HTR-8/SVneo (cell line): ENCODE measurements around the gene TMEM184A.
A peak's percentile ranks its signal among the peaks of the same experiment; 100 is the strongest.
"Not testable (repeated sequence)": the region's sequence is repeated elsewhere in the genome, so short reads cannot be mapped to it uniquely, and the experiment has no call there.

Source experiments
- DNase-seq: peaks from one replicate; pipeline ENCODE4 v3.0.0; 2011; ENCODE audit warnings: low spot score, mixed read lengths; ENCODE audit not compliant: insufficient read length
- FAIRE-seq: peaks from 2 replicates; lab custom pipeline; 2011; peaks lifted over from hg19 to GRCh38; lab: Jason Lieb, UNC

TMEM184A gene

DNA sequence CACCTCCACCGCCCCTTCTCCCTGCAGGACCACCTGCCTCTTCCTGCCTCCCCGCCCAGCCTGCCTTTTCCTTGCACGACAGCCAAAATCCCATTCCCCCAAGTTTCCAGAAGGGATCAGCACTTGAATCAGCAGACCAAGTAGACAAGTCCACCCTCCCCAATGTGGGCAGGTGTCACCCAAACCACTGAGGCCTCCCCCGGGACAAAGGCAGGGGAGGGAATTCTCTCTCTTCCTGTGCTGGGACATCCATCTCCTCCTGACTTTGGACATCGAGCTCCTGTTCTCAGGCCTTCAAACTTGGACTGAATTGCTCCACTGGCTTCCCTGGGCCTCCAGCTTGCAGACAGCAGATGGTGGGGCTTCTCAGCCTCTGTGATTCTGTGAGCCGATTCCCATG is 35.4 kb upstream of the TMEM184A start:
- FAIRE-seq, result peak; percentile 9

DNA sequence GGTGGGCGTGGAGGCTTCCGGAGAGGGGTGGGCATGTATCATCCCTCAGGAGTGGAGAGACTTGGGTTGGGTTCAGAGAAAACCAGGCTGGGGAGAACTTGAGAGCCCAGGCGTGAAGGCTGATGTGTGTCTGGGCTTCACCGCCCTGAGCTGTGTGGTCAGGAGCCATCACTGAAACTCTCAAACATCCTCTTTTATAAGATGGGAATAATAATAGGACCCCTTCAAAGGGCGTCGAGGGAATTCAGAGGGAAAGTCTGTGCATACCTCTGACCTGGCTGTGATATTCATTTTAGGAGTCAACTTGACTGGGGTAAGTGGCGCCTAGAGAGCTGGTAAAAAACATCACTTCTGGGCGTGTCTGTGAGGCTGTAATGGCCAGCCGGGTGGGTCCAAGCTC is 34.9 kb upstream of the TMEM184A start:
- FAIRE-seq (no peak), DNase-seq (no peak)

More for the DNA sequence above, 35.4 kb upstream of the TMEM184A start:
- DNase-seq, result no peak

DNA sequence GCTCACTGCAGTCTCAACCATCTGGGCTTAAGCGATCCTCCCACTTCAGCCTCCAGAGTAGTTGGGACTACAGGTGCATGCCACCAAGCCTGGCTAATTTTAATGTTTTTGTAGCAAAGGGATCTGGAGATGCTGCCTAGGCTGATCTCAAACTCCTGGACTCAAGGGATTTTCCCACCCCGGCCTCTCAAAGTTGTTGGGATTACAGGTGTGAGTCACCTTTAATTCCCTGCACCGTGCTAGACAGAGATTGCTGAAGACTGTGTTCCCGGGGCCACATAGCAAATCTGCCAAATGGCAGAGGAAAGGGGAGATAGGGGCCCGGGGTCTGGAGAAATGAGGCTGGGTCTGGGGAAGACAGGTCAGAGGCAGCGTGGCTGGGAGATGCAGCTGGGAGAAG is 34.5 kb upstream of the TMEM184A start:
- FAIRE-seq (no peak), DNase-seq (no peak)

DNA sequence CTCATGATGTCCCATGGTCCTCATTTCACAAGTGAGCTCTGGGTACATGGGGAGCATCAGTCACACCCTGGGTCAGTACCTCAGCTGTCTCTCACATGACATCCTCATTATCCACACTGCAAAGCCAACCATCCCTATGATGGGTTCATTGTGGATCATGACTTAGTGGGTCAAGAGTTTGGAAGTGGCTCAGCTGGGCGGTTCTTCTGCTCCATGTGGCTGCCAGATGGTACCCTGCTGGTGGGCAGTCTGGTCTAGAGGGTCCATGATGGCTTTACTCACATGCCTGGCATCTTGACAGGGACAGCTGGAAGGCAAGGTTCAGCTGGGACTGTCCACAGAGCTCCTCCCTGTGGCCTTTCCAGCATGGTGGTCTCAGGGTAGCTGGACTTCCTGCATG is 33.0 kb upstream of the TMEM184A start:
- FAIRE-seq, result peak; percentile 33
- no peak for DNase-seq

DNA sequence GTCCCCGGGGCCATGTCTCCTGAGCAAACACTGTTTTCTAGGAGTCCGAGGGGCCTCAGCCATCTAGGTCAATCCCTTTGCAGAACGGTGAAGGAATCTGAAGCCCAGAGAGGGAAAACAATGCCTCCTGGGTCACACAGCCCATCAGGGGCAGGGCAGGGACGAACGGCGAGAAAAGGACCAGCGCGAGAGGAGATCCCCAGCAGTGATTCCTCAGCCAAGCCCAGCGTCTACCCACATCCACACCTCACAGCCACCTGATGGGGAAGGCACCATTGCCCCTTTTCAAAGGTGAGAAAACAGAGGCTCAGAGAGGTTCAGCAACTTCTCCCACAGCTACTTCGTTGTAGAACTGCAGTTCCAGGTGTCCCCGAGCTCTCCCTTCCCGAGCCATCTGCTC is 31.7 kb upstream of the TMEM184A start:
- FAIRE-seq (no peak), DNase-seq (no peak)

DNA sequence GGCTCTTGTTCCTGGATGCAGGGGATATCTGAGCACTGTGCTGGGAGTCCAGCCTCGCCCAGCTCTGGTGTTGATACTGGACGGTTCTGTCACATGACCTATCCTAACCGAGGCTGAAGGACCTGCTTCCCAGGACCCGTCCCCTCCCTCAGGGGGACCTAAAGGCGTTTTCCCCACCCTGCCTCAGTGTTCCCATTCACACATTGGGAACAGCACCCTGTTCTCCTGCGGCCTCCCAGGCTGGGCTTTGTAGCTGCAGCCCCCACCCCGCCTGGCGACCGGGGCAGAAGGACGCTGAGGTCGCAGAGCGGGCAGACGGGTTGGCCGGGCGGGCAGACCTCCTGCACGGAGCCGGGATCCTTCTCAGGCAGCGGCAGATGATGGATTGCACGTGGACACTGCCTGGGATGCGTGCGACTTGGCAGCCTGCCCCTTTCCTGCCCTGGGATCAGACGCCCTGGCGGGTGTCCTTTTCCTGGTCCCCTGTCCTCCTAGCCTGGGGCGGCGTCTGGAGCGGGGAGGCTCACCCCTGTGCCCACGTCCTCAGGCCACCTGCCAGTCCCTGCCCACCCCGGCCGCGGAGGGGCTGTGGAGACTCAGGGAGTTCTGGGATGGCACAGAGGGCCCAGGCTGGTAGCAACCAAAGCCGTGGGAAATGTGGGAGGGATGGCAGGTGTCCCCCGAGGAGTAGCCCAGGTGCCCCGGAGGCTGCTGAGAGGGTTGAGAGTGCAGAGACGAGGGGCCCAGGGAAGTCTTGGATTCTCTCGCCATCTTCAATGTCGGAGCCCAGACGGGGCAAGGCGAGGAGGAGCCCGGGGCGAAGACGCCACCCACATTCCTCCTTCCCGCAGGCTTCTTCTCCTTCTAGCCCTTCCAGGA is 31.1 kb upstream of the TMEM184A start:
- FAIRE-seq, result peak; percentile 9

DNA sequence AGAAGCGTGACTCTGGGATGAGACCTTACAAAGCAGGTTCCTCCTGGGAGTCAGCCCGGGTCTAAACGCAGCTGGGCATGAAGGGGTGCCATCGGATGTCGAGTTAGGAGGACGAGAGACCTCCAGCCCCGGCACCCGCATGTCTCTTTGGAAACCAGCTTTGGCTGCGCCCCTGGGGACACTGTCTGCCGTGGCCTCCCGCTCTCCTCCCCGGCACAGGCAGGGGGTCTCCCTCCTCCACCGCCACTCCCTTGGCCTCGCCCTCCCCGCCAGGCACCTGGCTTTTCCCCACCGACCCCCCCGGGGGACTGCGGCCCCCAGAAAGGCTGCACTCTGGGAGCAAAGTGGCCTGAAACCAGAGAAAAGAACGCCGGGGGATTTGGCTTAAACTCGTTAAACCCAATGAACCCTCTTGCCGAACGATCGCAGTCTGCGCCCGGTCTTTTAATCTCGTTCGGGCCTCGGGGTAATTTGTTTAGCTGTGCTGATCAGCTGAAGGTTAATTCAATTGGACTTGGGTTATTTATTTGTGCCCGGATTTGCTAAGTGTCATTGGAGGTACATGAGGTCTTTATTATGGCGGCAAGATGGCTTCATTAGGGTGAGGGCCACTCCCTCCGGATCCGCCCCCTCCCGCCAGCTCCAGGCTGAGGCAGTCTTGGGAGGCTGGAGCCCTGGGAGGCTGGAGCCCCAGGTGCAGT is 30.3 kb upstream of the TMEM184A start:
- no peak for DNase-seq
- no peak for FAIRE-seq

More for the DNA sequence above, 31.1 kb upstream of the TMEM184A start:
- no peak for DNase-seq

DNA sequence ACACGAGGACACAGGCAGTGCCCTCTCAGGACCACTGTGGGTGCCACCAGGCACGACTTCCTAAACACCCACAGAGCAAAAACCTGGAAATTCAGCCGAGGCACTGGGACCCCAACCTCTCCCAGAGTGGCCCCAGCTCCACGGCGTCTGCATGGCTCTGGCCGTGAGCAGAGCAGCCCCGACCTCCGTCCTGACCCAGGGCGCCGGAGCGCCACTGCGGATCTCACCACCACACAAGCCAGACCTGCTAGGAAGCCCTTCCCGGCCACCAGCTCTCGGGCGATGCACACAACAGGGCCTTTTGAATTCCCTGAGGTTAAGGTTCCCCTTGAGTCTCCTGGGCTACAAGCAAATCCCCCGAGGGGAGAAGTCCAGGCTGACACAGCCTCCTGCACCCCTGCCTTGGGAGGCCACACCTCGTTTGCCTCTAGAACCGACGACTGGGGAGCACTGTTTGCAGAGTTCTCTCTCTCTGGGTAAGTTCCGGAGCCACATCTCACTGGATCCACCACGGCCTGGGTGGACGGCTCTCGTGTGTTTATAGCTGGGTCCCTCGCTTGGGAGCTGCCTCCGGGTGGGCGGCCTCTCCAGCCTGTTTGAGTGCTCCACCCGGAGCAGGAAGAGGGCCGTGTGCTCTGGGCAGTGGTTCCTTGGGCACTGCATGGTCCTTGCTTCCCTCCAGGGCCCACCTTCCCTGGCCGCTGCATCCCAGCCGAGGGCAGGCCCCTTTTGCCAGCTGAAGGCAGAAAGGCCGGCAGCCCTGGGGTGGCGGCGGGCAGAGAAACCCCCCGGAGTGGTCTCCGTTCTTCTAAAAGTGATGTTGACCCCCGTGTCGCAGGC is 29.4 kb upstream of the TMEM184A start:
- no peak for FAIRE-seq
- no peak for DNase-seq

DNA sequence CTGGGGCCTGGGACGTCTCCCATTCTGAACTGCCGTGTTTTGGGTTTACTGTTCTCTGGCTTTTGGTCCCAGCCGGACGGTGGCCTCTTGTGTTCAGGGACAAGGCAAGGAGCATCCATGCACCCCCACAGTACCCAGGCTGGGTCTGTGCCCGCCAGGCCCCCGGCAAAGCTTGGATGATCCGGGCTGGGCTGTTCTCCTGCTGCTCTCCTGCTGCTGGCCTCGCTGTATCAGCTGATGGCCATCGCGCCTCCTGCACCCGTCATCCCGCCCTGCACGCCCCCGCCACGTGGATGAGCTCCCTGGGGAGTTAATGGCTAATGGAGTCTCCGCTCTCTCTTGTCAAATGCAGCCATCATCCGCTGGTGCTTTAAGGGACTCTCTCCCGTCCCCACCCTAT is 28.7 kb upstream of the TMEM184A start:
- no peak for FAIRE-seq
- no peak for DNase-seq

DNA sequence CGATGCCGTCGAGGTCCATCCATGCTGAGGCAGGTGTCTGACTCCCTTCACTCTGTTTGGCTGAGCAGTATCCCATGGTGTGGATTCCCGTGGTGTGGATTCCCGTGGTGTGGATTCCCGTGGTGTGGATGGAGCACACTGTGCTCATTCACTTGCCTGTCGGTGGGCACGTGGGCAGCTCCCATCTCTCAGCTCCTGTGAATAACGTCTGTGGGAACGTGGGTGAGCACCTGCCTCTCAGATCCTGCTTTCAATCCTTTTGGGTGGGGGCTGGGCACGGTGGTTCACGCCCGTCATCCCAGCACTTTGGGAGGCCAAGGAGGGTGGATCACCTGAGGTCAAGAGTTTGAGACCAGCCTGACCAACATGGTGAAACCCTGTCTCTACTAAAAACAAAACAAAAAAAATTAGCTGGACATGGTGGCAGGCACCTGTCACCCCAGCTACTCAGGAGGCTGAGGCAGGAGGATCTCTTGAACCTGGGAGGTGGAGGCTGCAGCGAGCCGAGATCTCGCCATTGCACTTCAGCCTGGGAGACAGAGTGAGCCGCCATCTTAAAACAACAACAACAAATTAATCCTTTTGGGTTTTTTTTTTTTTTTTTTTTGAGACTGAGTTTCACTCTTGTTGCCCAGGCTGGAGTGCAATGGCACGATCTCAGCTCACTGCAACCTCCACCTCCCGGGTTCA is 27.4 kb upstream of the TMEM184A start:
- FAIRE-seq, result peak; percentile 67

DNA sequence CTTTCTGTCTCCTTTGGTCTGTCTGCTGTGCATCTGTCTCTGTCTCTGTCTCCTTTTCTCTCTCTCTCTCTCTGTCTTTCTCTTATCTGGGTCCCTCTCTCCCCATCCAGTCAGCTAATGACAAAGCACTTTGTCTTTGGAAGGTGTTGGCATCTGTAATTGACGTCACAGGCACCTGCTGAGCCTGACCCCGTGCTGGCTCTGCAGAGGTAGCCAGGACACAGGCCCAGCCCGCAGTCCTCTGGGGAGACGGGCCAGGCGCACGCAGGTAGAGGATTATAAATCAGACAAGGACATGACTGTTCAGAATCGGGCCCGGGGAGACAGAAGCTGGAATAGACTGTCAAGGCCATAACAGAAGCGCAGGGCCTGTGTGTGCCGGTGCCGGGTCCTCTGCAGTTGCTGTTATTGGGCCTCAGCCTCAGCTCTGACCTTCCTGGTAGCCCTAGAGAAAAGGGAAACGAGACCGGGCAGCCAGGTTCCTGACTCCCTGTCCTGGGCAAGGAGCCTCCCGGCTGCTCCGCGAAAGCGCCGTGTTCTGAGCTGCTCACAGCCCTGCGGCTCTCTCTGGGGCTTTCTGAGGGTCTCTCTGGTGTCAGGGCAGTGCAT is 24.5 kb upstream of the TMEM184A start:
- FAIRE-seq (no peak), DNase-seq (no peak)

More for the DNA sequence above, 27.4 kb upstream of the TMEM184A start:
- DNase-seq, result not testable (repeated sequence)

DNA sequence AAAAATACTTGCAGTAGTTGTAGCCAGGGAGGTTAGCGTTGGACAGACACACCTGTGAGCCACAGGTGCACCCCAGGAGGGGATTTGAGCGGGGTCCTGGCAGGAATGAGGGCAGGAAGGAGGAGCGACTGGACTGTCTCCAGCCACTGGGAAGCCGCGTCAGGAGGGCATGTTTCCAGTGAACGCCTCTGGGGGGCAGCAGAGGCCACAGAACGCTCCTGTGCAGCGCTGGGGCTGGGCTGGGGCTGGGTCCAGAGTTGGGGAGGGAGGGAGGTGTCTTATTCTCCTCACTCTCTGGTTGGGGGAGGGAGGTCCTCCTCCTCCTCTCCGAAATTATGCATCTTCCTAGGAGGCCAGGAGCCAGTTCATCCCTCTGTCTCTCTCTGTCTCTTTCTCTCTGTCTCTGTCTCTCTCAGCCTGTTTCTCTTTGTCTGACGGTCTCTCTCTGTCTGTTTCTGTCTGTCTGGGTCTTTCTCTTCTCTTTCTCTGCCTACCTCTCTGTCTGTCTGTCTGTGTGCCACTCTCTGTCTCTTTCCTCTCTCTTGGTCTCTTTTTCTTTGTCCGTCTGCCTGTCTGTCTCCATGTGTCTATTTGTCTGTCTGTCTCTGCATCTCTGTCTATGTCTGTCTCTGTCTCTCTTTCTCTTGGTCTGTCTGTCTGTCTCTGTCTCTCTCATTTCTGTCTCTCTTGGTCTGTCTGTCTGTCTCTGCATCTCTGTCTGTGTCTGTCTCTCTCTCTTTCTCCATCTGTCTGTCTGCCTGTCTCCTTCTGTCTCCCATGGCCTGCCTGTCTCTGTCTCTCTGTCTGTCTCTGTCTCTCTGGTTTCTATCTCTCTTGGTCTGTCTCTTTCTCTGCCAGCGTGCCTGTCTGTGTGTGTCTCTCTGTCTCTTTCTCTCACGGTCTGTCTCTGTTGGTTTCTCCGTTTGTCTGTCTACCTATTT is 23.7 kb upstream of the TMEM184A start:
- DNase-seq, result peak; percentile 88
- FAIRE-seq, result peak; percentile 89

DNA sequence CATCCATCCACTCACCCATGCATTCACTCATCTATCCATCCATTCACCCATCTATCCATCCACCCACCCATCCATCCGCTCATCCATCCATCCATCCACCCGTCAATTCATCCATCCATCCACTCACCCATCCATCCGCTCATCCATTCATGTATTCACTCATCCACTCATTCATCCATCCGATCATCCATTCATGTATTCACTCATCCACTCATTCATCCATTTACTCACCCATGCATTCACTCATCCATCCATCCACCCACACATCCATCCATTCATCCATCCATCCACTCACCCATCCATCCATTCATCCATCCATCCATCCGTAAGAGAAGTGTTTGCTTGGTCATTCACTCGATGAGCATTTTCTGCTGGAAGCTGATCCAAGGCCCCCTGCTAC is 22.5 kb upstream of the TMEM184A start:
- FAIRE-seq, result no peak

DNA sequence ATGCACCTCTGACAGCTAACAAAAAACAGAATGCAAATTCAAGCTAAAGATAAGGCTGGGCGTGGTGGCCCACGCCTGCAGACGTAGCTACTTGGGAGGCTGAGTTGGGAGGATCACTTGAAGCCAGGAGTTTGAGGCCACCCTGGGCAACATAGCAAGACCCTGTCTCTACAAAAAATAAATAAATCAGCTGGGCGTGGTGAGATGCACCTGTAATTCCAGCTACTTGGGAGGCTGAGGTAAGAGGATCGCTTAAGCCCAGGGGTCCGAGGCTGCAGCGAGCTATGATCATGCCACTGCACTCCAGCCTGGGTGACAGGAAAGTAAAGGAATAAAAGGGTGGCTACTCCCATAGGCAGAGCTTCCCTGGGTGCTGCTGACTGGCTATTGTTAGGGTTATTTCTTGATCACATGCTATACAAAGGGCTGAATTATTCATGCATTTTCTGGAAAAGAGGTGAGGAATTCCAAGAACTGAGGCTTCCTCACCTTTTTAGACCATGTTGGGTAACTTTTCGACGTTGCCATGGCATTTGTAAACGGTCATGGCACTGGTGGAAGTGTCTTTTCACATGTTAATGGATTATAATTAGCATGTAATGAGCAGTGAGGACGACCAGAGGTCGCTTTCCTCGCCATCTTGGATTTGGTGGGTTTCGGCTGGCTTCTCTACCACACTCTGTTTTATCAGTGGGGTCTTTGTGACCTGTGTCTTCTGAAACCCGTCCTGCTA is 20.7 kb upstream of the TMEM184A start:
- DNase-seq (no peak), FAIRE-seq (no peak)

More for the DNA sequence above, 22.5 kb upstream of the TMEM184A start:
- DNase-seq, result no peak

DNA sequence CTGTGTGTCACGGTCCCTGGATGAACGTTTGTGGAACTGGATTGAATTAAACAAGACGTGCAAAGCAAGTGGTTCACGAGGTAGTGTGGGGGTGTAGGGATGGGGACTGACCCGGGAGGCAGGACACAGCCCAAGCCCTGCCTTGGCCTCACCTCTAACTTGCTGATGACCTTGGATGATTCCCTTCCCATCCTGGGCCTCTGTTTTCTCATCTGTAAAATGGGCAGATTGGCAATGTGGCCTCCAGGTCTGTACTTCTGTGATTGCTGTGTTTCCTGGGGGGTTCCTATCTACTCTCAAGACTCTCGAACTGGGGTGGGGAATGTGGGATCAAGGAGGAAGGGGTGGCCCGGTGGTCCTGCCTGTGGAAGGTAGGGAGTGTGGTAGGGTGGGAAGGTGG is 19.8 kb upstream of the TMEM184A start:
- FAIRE-seq (no peak), DNase-seq (no peak)

DNA sequence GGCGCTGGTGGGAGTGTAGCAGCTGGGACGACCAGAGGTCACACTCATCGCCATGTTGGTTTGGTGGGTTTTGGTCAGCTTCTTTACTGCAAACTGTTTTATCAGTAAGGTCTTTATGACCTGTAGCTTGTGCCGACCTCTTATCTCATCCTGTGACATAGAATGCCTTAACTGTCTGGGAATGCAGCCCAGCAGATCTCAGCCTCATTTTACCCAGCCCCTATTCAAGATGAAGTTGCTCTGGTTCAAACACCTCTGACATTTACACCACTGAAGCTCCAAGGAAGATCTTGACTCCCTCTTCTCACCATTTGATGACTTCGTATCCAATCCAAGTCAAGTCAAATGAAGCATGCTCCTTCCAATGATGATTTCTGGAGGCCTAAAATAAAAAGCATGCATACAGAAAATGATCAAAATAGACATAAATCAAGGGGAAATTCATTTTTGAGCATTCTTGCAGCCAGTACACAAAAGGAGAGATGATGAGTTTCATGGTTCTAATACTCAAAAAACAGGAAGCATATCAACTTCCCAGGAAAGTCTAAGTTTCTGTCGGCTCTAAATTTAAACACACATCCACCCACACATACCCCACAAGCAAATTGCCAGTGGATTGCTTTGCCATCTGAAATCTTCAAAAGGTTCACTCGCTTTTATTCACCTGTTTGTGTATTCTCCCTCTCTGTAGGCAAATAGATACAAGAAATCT is 16.3 kb upstream of the TMEM184A start:
- FAIRE-seq, result no peak
- no peak for DNase-seq
